H7 (cell line): ENCODE data around the gene DPP7. TPM values are rescaled to one million over a fixed set of nuclear protein-coding genes. Genes with fewer than 3 reads are reported as not detected.

Source experiments
- total RNA-seq: library from RNA; depleted of rRNA; stranded (reverse); fragments of >200 nt; shearing (Covaris generic); gene quantifications from 2 replicates; pipeline ENCODE4 v1.2.3, GENCODE V29; 2014; rRNA removed

Gene DPP7
- total RNA-seq, 1 experiment from 2014 or later = 15.8 TPM

Other genes with a start within 250 kb of the DPP7 start
- gene EDF1, start 248.4 kb downstream of the DPP7 start, total RNA-seq = 213 and 240 TPM in 2 replicates
- gene TRAF2, start 228.2 kb downstream of the DPP7 start, total RNA-seq = 40.9 and 48.6 TPM in 2 replicates
- gene FBXW5, start 170.0 kb downstream of the DPP7 start, total RNA-seq = 97.5 and 105 TPM in 2 replicates
- not detected in 2 replicates for gene C8G, start 169.5 kb downstream of the DPP7 start, total RNA-seq
- gene LCN12, start 162.5 kb downstream of the DPP7 start, total RNA-seq = 0.38 and 2.9 TPM in 2 replicates
- gene PTGDS, start 137.2 kb downstream of the DPP7 start, total RNA-seq = 1.3 and 2.0 TPM in 2 replicates
- gene LCNL1, start 131.7 kb downstream of the DPP7 start, total RNA-seq = 0.21 and 0.33 TPM in 2 replicates
- gene PAXX, start 122.3 kb downstream of the DPP7 start, total RNA-seq = 45.7 and 53.2 TPM in 2 replicates
- gene CLIC3, start 118.2 kb downstream of the DPP7 start, total RNA-seq = not detected in 2 replicates
- 6.8 and 10.4 TPM in 2 replicates for gene ABCA2, start 86.5 kb downstream of the DPP7 start, total RNA-seq
- not detected in 2 replicates for gene FUT7, start 82.6 kb downstream of the DPP7 start, total RNA-seq
- gene NPDC1, start 68.6 kb downstream of the DPP7 start, total RNA-seq = 10.1 and 25.1 TPM in 2 replicates
- gene ENTPD2, start 60.7 kb downstream of the DPP7 start, total RNA-seq = not detected in 2 replicates
- gene SAPCD2, start 44.2 kb downstream of the DPP7 start, total RNA-seq = 59.7 and 59.9 TPM in 2 replicates
- 9.0 and 14.9 TPM in 2 replicates for gene UAP1L1, start 37.2 kb downstream of the DPP7 start, total RNA-seq
- 70.5 and 70.9 TPM in 2 replicates for gene MAN1B1, start 27.7 kb downstream of the DPP7 start, total RNA-seq
- 0.33 and 0.52 TPM in 2 replicates for gene GRIN1, start 24.4 kb upstream of the DPP7 start, total RNA-seq
- 0.59 and 0.67 TPM in 2 replicates for gene LRRC26, start 55.3 kb upstream of the DPP7 start, total RNA-seq
- gene TMEM210, start 57.3 kb upstream of the DPP7 start, total RNA-seq = not detected in 2 replicates
- 26.2 and 37.0 TPM in 2 replicates for gene ANAPC2, start 73.8 kb upstream of the DPP7 start, total RNA-seq
- gene SSNA1, start 73.9 kb upstream of the DPP7 start, total RNA-seq = 109 and 143 TPM in 2 replicates
- 19.3 and 23.3 TPM in 2 replicates for gene TPRN, start 86.0 kb upstream of the DPP7 start, total RNA-seq
- 59.1 and 62.3 TPM in 2 replicates for gene TMEM203, start 90.9 kb upstream of the DPP7 start, total RNA-seq
- gene NDOR1, start 91.0 kb upstream of the DPP7 start, total RNA-seq = 22.2 and 22.7 TPM in 2 replicates
- gene RNF208, start 107.5 kb upstream of the DPP7 start, total RNA-seq = 1.0 TPM in 2 replicates
- 0.83 and 2.9 TPM in 2 replicates for gene CYSRT1, start 110.4 kb upstream of the DPP7 start, total RNA-seq
- not detected in 2 replicates for gene RNF224, start 112.8 kb upstream of the DPP7 start, total RNA-seq
- 0.03 TPM in 1 of 2 replicates, not detected in the other for gene SLC34A3, start 116.2 kb upstream of the DPP7 start, total RNA-seq
- 238 and 257 TPM in 2 replicates for gene TUBB4B, start 126.6 kb upstream of the DPP7 start, total RNA-seq
- gene STPG3, start 136.6 kb upstream of the DPP7 start, total RNA-seq = not detected in 2 replicates
- gene NELFB, start 140.6 kb upstream of the DPP7 start, total RNA-seq = 112 and 121 TPM in 2 replicates
- gene TOR4A, start 163.0 kb upstream of the DPP7 start, total RNA-seq = 21.3 and 23.2 TPM in 2 replicates
- 27.7 and 34.8 TPM in 2 replicates for gene NRARP, start 187.5 kb upstream of the DPP7 start, total RNA-seq